ENCODE results near the gene PARN. TPM values are rescaled to one million over a fixed set of nuclear protein-coding genes. Genes with fewer than 3 reads are reported as not detected.
A peak's percentile ranks its signal among the peaks of the same experiment; 100 is the strongest.

PARN gene
- polyA plus RNA-seq, 2 of the 4 experiments (the other 2 are of a cell fraction) = 40.0 to 58.6 TPM

DNA sequence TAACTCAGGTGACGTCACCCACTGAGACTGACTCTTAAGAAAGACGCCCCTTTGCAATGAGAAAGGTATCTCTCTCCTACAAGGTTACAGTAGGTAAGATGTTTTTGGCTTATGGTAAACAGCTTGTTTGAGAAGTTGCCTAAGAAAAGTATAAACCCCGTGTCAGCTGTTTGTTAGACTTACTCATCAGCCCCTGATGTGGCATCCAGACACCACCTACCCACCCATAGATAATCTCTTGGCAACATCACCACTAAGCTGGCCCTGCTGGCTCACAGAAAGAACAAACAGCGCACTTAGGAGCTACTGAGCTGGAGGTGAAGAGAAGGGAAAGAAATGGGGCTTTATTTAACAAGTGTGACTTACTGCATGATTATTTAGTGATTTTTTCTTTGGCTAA, 121.0 kb downstream of the PARN start (continued):
- TF ChIP-seq REST (IDR thresholded peaks at IDR 0.05) = no peak
- no peak for TF ChIP-seq HES2 (IDR thresholded peaks at IDR 0.05)
- TF ChIP-seq CHD2 (IDR thresholded peaks at IDR 0.05; ENCODE audit: low read length, partially characterized antibody) = no peak
- TF ChIP-seq NFE2L2 (conservative IDR thresholded peaks at IDR 0.05; ENCODE audit: low read length) = no peak
- TF ChIP-seq CEBPB (IDR thresholded peaks at IDR 0.05) = peak; percentile 18 to 78; a peak in 2 of 4 replicates
- TF ChIP-seq TP53 (CRISPR knock-in tag; IDR thresholded peaks at IDR 0.05) = no peak
- TF ChIP-seq POLR2AphosphoS2 (conservative IDR thresholded peaks at IDR 0.05; ENCODE audit: low read length) = no peak
- peak; percentile 50 to 75; a peak in 3 of 5 replicates for TF ChIP-seq EP300 (IDR thresholded peaks at IDR 0.05)
- no peak for TF ChIP-seq SMC3 (IDR thresholded peaks at IDR 0.05)
- TF ChIP-seq POLR2A (IDR thresholded peaks at IDR 0.05; ENCODE audit: low read length) = no peak
- no peak for TF ChIP-seq TFCP2L1 (CRISPR knock-in tag; IDR thresholded peaks at IDR 0.05)
- TF ChIP-seq JUNB (IDR thresholded peaks at IDR 0.05) = peak; percentile 80
- TF ChIP-seq KDM5A (IDR thresholded peaks at IDR 0.05) = no peak
- peak; percentile 91 for TF ChIP-seq MAFK (IDR thresholded peaks at IDR 0.05; ENCODE audit: partially characterized antibody)

DNA sequence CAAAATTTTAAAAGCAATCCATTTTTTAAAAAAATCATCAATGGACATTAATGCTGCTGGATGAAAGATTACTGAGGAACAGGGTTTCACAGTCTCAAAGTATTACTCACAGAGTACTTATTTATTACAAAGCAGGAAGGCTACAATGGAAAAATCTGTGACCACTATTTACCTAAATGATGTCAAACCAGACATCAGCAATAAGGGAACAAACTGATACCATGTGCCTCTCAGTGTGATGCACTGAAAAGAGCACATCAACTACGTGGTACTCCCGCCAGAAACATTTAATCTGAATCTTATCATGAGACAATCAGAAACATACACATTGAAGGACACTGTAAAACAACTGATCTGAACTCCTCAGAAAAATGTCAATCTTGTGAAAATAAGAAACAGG, 124.2 kb downstream of the PARN start:
- CTCF ChIA-PET = interaction anchor here (1.3 to 2.0 kb wide), 3 partner anchors 18 to 205 kb away, joined by 3 to 4 read pairs (median 4); no protein-coding TSS in a partner anchor
- WGBS (ENCODE audit: missing lambda C conversion rate) = 4% methylated on average over 2 of the region's 2 CpGs
- TF ChIP-seq, protein P1, sequence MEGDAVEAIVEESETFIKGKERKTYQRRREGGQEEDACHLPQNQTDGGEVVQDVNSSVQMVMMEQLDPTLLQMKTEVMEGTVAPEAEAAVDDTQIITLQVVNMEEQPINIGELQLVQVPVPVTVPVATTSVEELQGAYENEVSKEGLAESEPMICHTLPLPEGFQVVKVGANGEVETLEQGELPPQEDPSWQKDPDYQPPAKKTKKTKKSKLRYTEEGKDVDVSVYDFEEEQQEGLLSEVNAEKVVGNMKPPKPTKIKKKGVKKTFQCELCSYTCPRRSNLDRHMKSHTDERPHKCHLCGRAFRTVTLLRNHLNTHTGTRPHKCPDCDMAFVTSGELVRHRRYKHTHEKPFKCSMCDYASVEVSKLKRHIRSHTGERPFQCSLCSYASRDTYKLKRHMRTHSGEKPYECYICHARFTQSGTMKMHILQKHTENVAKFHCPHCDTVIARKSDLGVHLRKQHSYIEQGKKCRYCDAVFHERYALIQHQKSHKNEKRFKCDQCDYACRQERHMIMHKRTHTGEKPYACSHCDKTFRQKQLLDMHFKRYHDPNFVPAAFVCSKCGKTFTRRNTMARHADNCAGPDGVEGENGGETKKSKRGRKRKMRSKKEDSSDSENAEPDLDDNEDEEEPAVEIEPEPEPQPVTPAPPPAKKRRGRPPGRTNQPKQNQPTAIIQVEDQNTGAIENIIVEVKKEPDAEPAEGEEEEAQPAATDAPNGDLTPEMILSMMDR (IDR thresholded peaks at IDR 0.05) = no peak
- TF ChIP-seq MAZ (IDR thresholded peaks at IDR 0.05; ENCODE audit: borderline replicate concordance, low read depth, low read length) = no peak
- TF ChIP-seq FOSL2 (IDR thresholded peaks at IDR 0.05) = no peak; the same call in 1 of the 2 replicates
- TF ChIP-seq FOSL2 (CRISPR knock-in tag; IDR thresholded peaks at IDR 0.05) = peak; percentile 91
- no peak for TF ChIP-seq BHLHE40 (IDR thresholded peaks at IDR 0.05; ENCODE audit: low read depth, low read length)
- peak; percentile 86 for TF ChIP-seq MYC (IDR thresholded peaks at IDR 0.05; ENCODE audit: borderline replicate concordance, low read length)
- TF ChIP-seq EHF (CRISPR knock-in tag; IDR thresholded peaks at IDR 0.05) = peak; percentile 84
- TF ChIP-seq PHF8 (IDR thresholded peaks at IDR 0.05; ENCODE audit: borderline replicate concordance, low read depth) = no peak
- no peak for TF ChIP-seq TP53 (CRISPR knock-in tag; IDR thresholded peaks at IDR 0.05)
- no peak for TF ChIP-seq NR3C1 (IDR thresholded peaks at IDR 0.05)
- TF ChIP-seq FOXS1 (CRISPR knock-in tag; IDR thresholded peaks at IDR 0.05) = peak; percentile 93; the same call in 1 of the 2 replicates
- peak in 1 of 2 experiments; percentile 33; a peak in 2 of 5 replicates for TF ChIP-seq RAD21 (conservative IDR thresholded peaks at IDR 0.05 in 1 of 2, IDR thresholded peaks at IDR 0.05 in 1 of 2)
- no peak for TF ChIP-seq CHD4 (IDR thresholded peaks at IDR 0.05; ENCODE audit: borderline replicate concordance)
- peak; percentile 73 to 79; a peak in 2 of 5 replicates for TF ChIP-seq EP300 (IDR thresholded peaks at IDR 0.05)
- no peak for TF ChIP-seq CHD2 (IDR thresholded peaks at IDR 0.05; ENCODE audit: low read length, partially characterized antibody)
- peak; percentile 69; the same call in 1 of the 2 replicates for TF ChIP-seq ZNF302 (CRISPR knock-in tag; IDR thresholded peaks at IDR 0.05)
- TF ChIP-seq GATA3 (IDR thresholded peaks at IDR 0.05; ENCODE audit: borderline replicate concordance) = peak; percentile 89
- TF ChIP-seq FOSB (CRISPR knock-in tag; IDR thresholded peaks at IDR 0.05) = peak; percentile 70; the same call in 1 of the 2 replicates
- peak in 1 of 2 experiments; percentile 63; a peak in 1 of 4 replicates for TF ChIP-seq CEBPB (IDR thresholded peaks at IDR 0.05)
- no peak for TF ChIP-seq REST (IDR thresholded peaks at IDR 0.05)
- no peak for TF ChIP-seq NPAS2 (CRISPR knock-in tag; IDR thresholded peaks at IDR 0.05; ENCODE audit: borderline replicate concordance)
- peak; percentile 88 for TF ChIP-seq HOXA7 (CRISPR knock-in tag; IDR thresholded peaks at IDR 0.05)

More for the DNA sequence above, 124.2 kb downstream of the PARN start:
- POLR2A ChIA-PET = interaction anchor here (1.2 to 1.5 kb wide), 2 partner anchors 19 to 198 kb away, joined by 3 read pairs; no protein-coding TSS in a partner anchor
- no peaks in the 10 kb centered on the region for H3K9me3 ChIP-seq
- ATAC-seq (peak; percentile 66 to 68), FAIRE-seq (no peak), DNase-seq (ENCODE audit: low read depth in 1 of 2, low spot score in 1 of 2) (peak; percentile 60 to 92)
- peak overlapping the region; percentile 94 to 95 for H3K27ac ChIP-seq
- H3K4me1 ChIP-seq = peaks cover 96% of the 10 kb centered on the region
- peak overlapping the region; percentile 58 for H3K4me2 ChIP-seq
- no peak overlapping the region for H3K4me3 ChIP-seq
